HEK293 (cell line): ENCODE results near the gene BTBD9.

Source experiments
- CTCF ChIA-PET: fragments of 350-600 bp; formaldehyde crosslinking; extraction: SDS; loops from one replicate; lab custom pipeline; 2021; ENCODE audit warnings: antibody characterized with exemption; lab: Yijun Ruan, JAX
- POLR2A ChIA-PET: fragments of 300-600 bp; formaldehyde crosslinking; extraction: SDS; loops from one replicate; lab custom pipeline; 2020; ENCODE audit warnings: antibody characterized with exemption, inconsistent platforms; lab: Yijun Ruan, JAX
- H3K27ac ChIP-seq: fragments of 200-500 bp; sonication (Bioruptor generic); 2 replicates; pipeline ENCODE4 v1.5.1; 2014; ENCODE audit warnings: low read depth, low read length, control low read depth, inconsistent platforms; ENCODE audit errors: extremely low read depth
- H3K36me3 ChIP-seq, 2 experiments: fragments of 200-500 bp in 1 of 2; sonication (Bioruptor generic) in 1 of 2; 1 replicate in 1 of 2; 2 replicates in 1 of 2; pipeline ENCODE4 v1.5.1; 2014 to 2017; ENCODE audit warnings: inconsistent platforms in 2 of 2, low read length in 2 of 2; ENCODE audit not compliant: control insufficient read depth in 2 of 2, insufficient read depth in 1 of 2
- H3K4me1 ChIP-seq: fragments of 200-500 bp; sonication (Bioruptor generic); 2 replicates; pipeline ENCODE4 v1.5.1; 2014; ENCODE audit warnings: mild to moderate bottlenecking, low read length, inconsistent platforms; ENCODE audit not compliant: control insufficient read depth, insufficient read depth
- H3K4me3 ChIP-seq: 2 replicates; pipeline ENCODE4 v1.5.1; 2011; ENCODE audit warnings: low read depth, mild to moderate bottlenecking, control low read depth, low read length, moderate library complexity
- H3K9me3 ChIP-seq: fragments of 200-500 bp; sonication (Bioruptor generic); 2 replicates; pipeline ENCODE4 v1.5.1; 2014; ENCODE audit warnings: low read depth, low read length, inconsistent platforms; ENCODE audit not compliant: control insufficient read depth, insufficient read depth
- BCL11A ChIP-seq: fragments of 450-650 bp; formaldehyde crosslinking; IDR thresholded peaks from 2 replicates; pipeline ENCODE4 v1.5.1; 2016; ENCODE audit warnings: low read depth, missing biosample characterization, missing genetic modification characterization
- GLI2 ChIP-seq: fragments of 450-650 bp; formaldehyde crosslinking; IDR thresholded peaks from 2 replicates; pipeline ENCODE4; 2017; ENCODE audit warnings: missing biosample characterization, missing genetic modification characterization, low read depth, borderline replicate concordance
- GLIS2 ChIP-seq: fragments of 450-650 bp; formaldehyde crosslinking; IDR thresholded peaks from 2 replicates; pipeline ENCODE4 v1.5.1; 2016; ENCODE audit warnings: missing biosample characterization, missing genetic modification characterization
- HOXA7 ChIP-seq: sonication (generic); formaldehyde crosslinking; IDR thresholded peaks from 2 replicates; pipeline ENCODE4 v1.8.1; 2022; ENCODE audit warnings: missing genetic modification reagents, borderline replicate concordance
- HOXD13 ChIP-seq: sonication (generic); formaldehyde crosslinking; IDR thresholded peaks from 2 replicates; pipeline ENCODE4 v1.8.0; 2022; ENCODE audit warnings: missing genetic modification reagents, borderline replicate concordance
- KLF7 ChIP-seq: fragments of 450-650 bp; formaldehyde crosslinking; IDR thresholded peaks from 2 replicates; pipeline ENCODE4 v1.5.1; 2016; ENCODE audit warnings: missing biosample characterization, missing genetic modification characterization, borderline replicate concordance
- MZF1 ChIP-seq: fragments of 450-650 bp; formaldehyde crosslinking; IDR thresholded peaks from 2 replicates; pipeline ENCODE4 v1.5.1; 2017; ENCODE audit warnings: missing biosample characterization, missing genetic modification characterization, borderline replicate concordance
- PRDM1 ChIP-seq: fragments of 450-650 bp; formaldehyde crosslinking; IDR thresholded peaks from 2 replicates; pipeline ENCODE4; 2016; ENCODE audit warnings: missing biosample characterization, missing genetic modification characterization
- REPIN1 ChIP-seq: fragments of 450-650 bp; formaldehyde crosslinking; IDR thresholded peaks from 2 replicates; pipeline ENCODE4 v1.5.1; 2017; ENCODE audit warnings: missing biosample characterization, missing genetic modification characterization, low read depth
- SCRT2 ChIP-seq: fragments of 450-650 bp; formaldehyde crosslinking; IDR thresholded peaks from 2 replicates; pipeline ENCODE4 v1.5.1; 2016; ENCODE audit warnings: missing biosample characterization, missing genetic modification characterization
- TRIM28 ChIP-seq: IDR thresholded peaks from 2 replicates; pipeline ENCODE4 v1.6.1; 2011; ENCODE audit warnings: low read length, control low read depth, borderline replicate concordance
- ZBTB21 ChIP-seq: fragments of 450-650 bp; formaldehyde crosslinking; IDR thresholded peaks from 2 replicates; pipeline ENCODE4 v1.5.1; 2017; ENCODE audit warnings: missing biosample characterization, missing genetic modification characterization
- ZBTB7A ChIP-seq: fragments of 450-650 bp; formaldehyde crosslinking; IDR thresholded peaks from 2 replicates; pipeline ENCODE4 v1.5.1; 2016; ENCODE audit warnings: low read depth, missing biosample characterization, missing genetic modification characterization
- ZNF121 ChIP-seq: fragments of 450-650 bp; formaldehyde crosslinking; IDR thresholded peaks from 2 replicates; pipeline ENCODE4 v1.5.1; 2016; ENCODE audit warnings: missing biosample characterization, missing genetic modification characterization
- ZNF140 ChIP-seq: fragments of 450-650 bp; formaldehyde crosslinking; IDR thresholded peaks from 2 replicates; pipeline ENCODE4 v1.5.1; 2016; ENCODE audit warnings: missing biosample characterization, missing genetic modification characterization
- ZNF146 ChIP-seq: fragments of 450-650 bp; formaldehyde crosslinking; IDR thresholded peaks from 2 replicates; pipeline ENCODE4 v1.5.1; 2016; ENCODE audit warnings: missing biosample characterization, missing genetic modification characterization
- ZNF16 ChIP-seq: fragments of 450-650 bp; formaldehyde crosslinking; IDR thresholded peaks from 2 replicates; pipeline ENCODE4 v1.5.1; 2016; ENCODE audit warnings: low read depth, missing biosample characterization, missing genetic modification characterization
- ZNF2 ChIP-seq: fragments of 450-650 bp; formaldehyde crosslinking; IDR thresholded peaks from 2 replicates; pipeline ENCODE4 v1.5.1; 2016; ENCODE audit warnings: missing biosample characterization, missing genetic modification characterization
- ZNF274 ChIP-seq, 2 experiments: fragments of 200-500 bp in 1 of 2; fragments of 450-650 bp in 1 of 2; sonication (Bioruptor generic) in 1 of 2; formaldehyde crosslinking in 1 of 2; IDR thresholded peaks; 2 replicates each; pipeline versions ENCODE4 v1.5.1 to v1.6.1; 2014 to 2016; ENCODE audit warnings: borderline replicate concordance in 1 of 2, inconsistent platforms in 1 of 2, low read length in 1 of 2, missing biosample characterization in 1 of 2, missing genetic modification characterization in 1 of 2
- ZNF324 ChIP-seq: fragments of 450-650 bp; formaldehyde crosslinking; IDR thresholded peaks from 2 replicates; pipeline ENCODE4 v1.5.1; 2016; ENCODE audit warnings: missing biosample characterization, missing genetic modification characterization
- ZNF350 ChIP-seq: fragments of 450-650 bp; formaldehyde crosslinking; IDR thresholded peaks from 2 replicates; pipeline ENCODE4 v1.5.0; 2017; ENCODE audit warnings: missing biosample characterization, mild to moderate bottlenecking, missing genetic modification characterization
- ZNF416 ChIP-seq: fragments of 450-650 bp; formaldehyde crosslinking; IDR thresholded peaks from 2 replicates; pipeline ENCODE4 v1.5.1; 2016; ENCODE audit warnings: missing biosample characterization, missing genetic modification characterization
- ZNF555 ChIP-seq: fragments of 450-650 bp; formaldehyde crosslinking; conservative IDR thresholded peaks from 2 replicates; pipeline ENCODE4 v1.5.1; 2017; ENCODE audit warnings: missing biosample characterization, mild to moderate bottlenecking, missing genetic modification characterization, inconsistent platforms
- ZNF571 ChIP-seq: fragments of 450-650 bp; formaldehyde crosslinking; IDR thresholded peaks from 2 replicates; pipeline ENCODE4 v1.5.0; 2017; ENCODE audit warnings: missing biosample characterization, missing genetic modification characterization
- ZNF677 ChIP-seq: fragments of 450-650 bp; IDR thresholded peaks from 2 replicates; pipeline ENCODE4 v1.5.0; 2018; ENCODE audit warnings: missing biosample characterization, mild to moderate bottlenecking, missing genetic modification characterization, moderate library complexity
- ZNF692 ChIP-seq: fragments of 450-650 bp; formaldehyde crosslinking; IDR thresholded peaks from 2 replicates; pipeline ENCODE4 v1.5.1; 2016; ENCODE audit warnings: missing biosample characterization, missing genetic modification characterization
- ZNF747 ChIP-seq: fragments of 450-650 bp; formaldehyde crosslinking; IDR thresholded peaks from 2 replicates; pipeline ENCODE4 v1.5.1; 2016; ENCODE audit warnings: missing biosample characterization, missing genetic modification characterization
- ZNF777 ChIP-seq: fragments of 450-650 bp; formaldehyde crosslinking; IDR thresholded peaks from 2 replicates; pipeline ENCODE4 v1.5.1; 2017; ENCODE audit warnings: missing biosample characterization, missing genetic modification characterization, borderline replicate concordance
- ZSCAN30 ChIP-seq: fragments of 450-650 bp; IDR thresholded peaks from 2 replicates; pipeline ENCODE4 v1.5.1; 2018; ENCODE audit warnings: missing biosample characterization, mild to moderate bottlenecking, missing genetic modification characterization, moderate library complexity

BTBD9 gene

GRCh38 chr6:38549795-38550194, 89.9 kb downstream of the BTBD9 start:
- no peak overlapping the region for H3K27ac ChIP-seq
- TF ChIP-seq ZNF555 (no peak), ZSCAN30 (tag by site-specific recombination) (no peak), REPIN1 (tag by site-specific recombination) (no peak), ZNF416 (no peak), PRDM1 (no peak), MZF1 (tag by site-specific recombination) (no peak), ZNF16 (tag by site-specific recombination) (no peak), SCRT2 (tag by site-specific recombination) (no peak), ZNF777 (tag by site-specific recombination) (no peak), ZBTB21 (no peak), ZNF324 (tag by site-specific recombination) (no peak), ZNF274 (IDR thresholded peaks at IDR 0.05; ENCODE audit: low read length) (no peak), ZNF274 (tag by site-specific recombination; IDR thresholded peaks at IDR 0.05; ENCODE audit: borderline replicate concordance) (no peak), KLF7 (tag by site-specific recombination) (no peak), ZNF140 (tag by site-specific recombination) (no peak), BCL11A (tag by site-specific recombination) (no peak), GLIS2 (tag by site-specific recombination) (no peak)
- TF ChIP-seq, all 188 proteins: peak for 0
- ChIA-PET CTCF (interaction anchor here (0.5 kb wide), 1 partner anchor 170 kb away, joined by 3 read pairs; no protein-coding TSS in a partner anchor), POLR2A (no interaction called here)
- Histone ChIP-seq H3K9me3 (no peaks in the 10 kb centered on the region), H3K4me3 (no peak overlapping the region), H3K4me1 (peaks cover 8% of the 10 kb centered on the region), H3K36me3 (no peaks in the 10 kb centered on the region)

- Histone ChIP-seq H3K4me3 (no peak overlapping the region), H3K36me3 (no peaks in the 10 kb centered on the region), H3K27ac (no peak overlapping the region), H3K9me3 (no peaks in the 10 kb centered on the region), H3K4me1 (peaks cover 2% of the 10 kb centered on the region; the same call in 1 of the 2 replicates)
- CTCF ChIA-PET: interaction anchor here (0.5 to 1.1 kb wide), 3 partner anchors 55 to 856 kb away, joined by 3 read pairs; no protein-coding TSS in a partner anchor
- TF ChIP-seq ZNF350 (tag by site-specific recombination) (no peak), ZNF677 (tag by site-specific recombination) (no peak), ZBTB7A (no peak), ZNF747 (no peak), ZNF146 (tag by site-specific recombination) (no peak), ZNF692 (tag by site-specific recombination) (no peak), ZNF121 (tag by site-specific recombination) (no peak), ZNF2 (tag by site-specific recombination) (no peak), GLI2 (no peak), HOXD13 (CRISPR knock-in tag) (no peak), TRIM28 (no peak), HOXA7 (CRISPR knock-in tag) (no peak), ZBTB21 (no peak), ZNF571 (tag by site-specific recombination) (no peak)
- POLR2A ChIA-PET: no interaction called here
Measured at GRCh38 chr6:38549180-38549579, 90.5 kb downstream of the BTBD9 start.
